T-helper 2 cell treated with Interferon-gamma antibody and Interleukin-4, amounts not matched to agents 5 μg/mL and 100 μg/mL, for 36 hours (primary cell): ENCODE measurements around the gene GGT5.
"Not testable (repeated sequence)": the region's sequence is repeated elsewhere in the genome, so short reads cannot be mapped to it uniquely, and the experiment has no call there.

Experiments used
- DNase-seq: peaks from one replicate; pipeline ENCODE4 v3.0.0; 2021; ENCODE audit warnings: low spot score
- H3K27ac Mint-ChIP-seq: one replicate; pipeline ENCODE4 v1.8.0; 2021; ENCODE audit warnings: mild to moderate bottlenecking, mixed read lengths
- H3K27me3 Mint-ChIP-seq: one replicate; pipeline ENCODE4 v1.8.0; 2021; ENCODE audit warnings: low read depth, mixed read lengths
- H3K36me3 Mint-ChIP-seq: one replicate; pipeline ENCODE4 v1.8.0; 2021; ENCODE audit warnings: low read depth, mixed read lengths
- H3K4me1 Mint-ChIP-seq: one replicate; pipeline ENCODE4 v1.8.0; 2021; ENCODE audit warnings: low read depth, mixed read lengths
- H3K4me3 Mint-ChIP-seq: one replicate; pipeline ENCODE4 v1.8.0; 2022; ENCODE audit warnings: mild to moderate bottlenecking, moderate library complexity, mixed read lengths
- H3K9me3 Mint-ChIP-seq: one replicate; pipeline ENCODE4 v1.8.0; 2021; ENCODE audit warnings: mixed read lengths

Gene GGT5

DNA sequence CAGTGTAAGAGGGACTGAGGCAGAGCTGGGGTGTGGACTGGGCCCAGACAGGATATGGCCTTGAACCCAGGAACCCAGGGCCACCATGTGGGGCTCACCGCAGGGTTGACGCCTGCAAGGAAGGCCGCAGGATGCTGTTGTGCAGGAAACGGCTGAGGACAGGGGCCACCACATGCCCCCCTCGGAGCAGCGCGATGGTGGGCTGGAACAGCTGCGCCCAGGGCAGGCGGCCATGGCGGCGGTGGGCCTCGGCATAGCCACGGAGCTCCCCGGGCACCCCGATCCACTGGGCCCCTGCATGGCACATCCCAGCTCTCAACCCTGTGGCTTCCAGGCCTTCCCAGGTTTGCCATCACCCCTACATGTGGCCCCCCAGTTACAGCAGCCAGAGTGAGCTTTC is 12.2 kb downstream of the GGT5 start:
- H3K27me3 Mint-ChIP-seq = no peaks in the 10 kb centered on the region
- H3K36me3 Mint-ChIP-seq = no peaks in the 10 kb centered on the region
- H3K9me3 Mint-ChIP-seq = no peaks in the 10 kb centered on the region
- peaks cover 9% of the 10 kb centered on the region for H3K4me1 Mint-ChIP-seq
- no peak for DNase-seq
- H3K4me3 Mint-ChIP-seq = no peak overlapping the region
- H3K27ac Mint-ChIP-seq = no peak overlapping the region

DNA sequence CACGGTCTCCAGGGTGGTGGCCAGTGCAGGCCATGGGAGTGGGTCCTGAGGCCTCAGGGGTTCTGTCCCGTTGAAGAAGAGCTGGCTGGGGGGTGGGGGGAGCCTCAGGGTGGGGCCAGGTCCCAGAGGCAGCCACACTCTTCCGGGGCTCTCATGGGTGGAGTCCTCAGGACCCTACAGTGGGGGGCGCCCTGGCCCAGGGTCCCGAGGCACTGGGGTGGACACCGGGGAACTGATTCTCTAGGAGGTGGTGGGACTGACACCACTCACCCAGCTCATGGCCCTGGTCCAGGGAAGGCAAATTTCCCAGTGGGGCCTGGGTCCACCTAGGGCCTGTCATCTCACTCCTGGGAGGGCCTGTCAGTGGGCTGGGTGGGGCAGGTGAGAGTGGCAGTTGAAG is 12.8 kb downstream of the GGT5 start:
- DNase-seq = no peak
- H3K27ac Mint-ChIP-seq = no peak overlapping the region
- H3K4me1 Mint-ChIP-seq = peaks cover 8% of the 10 kb centered on the region
- no peaks in the 10 kb centered on the region for H3K9me3 Mint-ChIP-seq
- H3K4me3 Mint-ChIP-seq = no peak overlapping the region
- H3K36me3 Mint-ChIP-seq = no peaks in the 10 kb centered on the region
- no peaks in the 10 kb centered on the region for H3K27me3 Mint-ChIP-seq

DNA sequence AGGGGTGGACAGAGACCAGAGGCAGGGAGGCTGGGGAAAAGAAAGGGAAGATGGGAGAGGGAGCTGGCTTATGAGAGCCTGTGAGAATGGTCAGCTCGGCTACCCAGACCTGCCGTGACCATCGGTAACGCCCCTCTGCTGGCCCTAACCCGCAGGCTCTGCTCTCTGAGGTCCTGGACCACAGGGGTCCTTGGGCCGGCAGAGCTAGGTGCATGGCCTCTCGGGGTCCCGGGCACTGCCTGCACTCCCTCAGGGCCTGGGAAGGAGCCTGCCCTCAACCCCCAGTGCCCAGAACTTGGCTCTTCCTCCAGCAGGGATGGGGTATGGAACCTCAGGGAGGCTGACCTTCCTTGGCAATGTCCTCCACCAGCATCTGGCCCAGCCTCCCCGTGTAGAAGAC is 13.2 kb downstream of the GGT5 start:
- Mint-ChIP-seq H3K9me3 (no peaks in the 10 kb centered on the region), H3K27ac (peak overlapping the region; percentile 38), H3K4me1 (peaks cover 8% of the 10 kb centered on the region), H3K36me3 (no peaks in the 10 kb centered on the region), H3K4me3 (no peak overlapping the region), H3K27me3 (no peaks in the 10 kb centered on the region)
- no peak for DNase-seq

DNA sequence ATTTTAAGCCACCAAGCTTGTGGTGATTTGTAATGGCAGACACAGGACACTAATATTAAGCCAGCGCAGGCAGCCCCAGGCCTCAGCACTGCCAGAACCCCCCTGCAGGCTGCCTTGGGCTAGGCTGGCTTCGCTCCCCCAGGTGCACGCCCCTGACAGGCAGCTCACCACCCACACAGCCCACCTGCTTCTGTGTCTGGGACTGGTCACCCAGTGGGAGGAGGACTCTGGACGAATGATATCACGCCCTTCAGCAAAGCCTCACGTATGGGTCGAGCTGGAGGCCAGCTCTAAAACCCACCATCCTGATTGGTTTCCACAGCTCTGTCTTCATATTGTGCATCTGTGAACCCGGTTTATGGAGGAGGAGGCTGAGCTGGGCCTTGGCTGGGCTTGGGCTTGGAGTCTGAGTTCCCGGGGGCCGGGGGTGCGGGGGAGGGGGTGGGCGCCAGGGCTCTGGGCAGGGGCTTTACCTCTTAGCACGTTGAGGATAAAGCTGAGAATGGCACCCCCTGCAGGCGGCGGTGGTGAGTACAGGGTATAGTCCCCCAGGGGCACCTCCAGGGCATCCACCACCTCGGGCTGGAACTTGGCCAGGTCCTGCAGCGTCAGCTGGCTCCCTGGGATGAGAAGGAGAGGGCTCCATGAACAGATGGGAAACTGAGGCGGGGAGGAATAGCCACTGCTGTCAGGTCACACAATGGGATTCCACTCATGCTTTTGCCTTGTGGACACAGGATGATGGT is 13.8 kb downstream of the GGT5 start:
- Mint-ChIP-seq H3K9me3 (no peaks in the 10 kb centered on the region), H3K36me3 (no peaks in the 10 kb centered on the region), H3K4me3 (no peak overlapping the region), H3K27ac (peak overlapping the region; percentile 38), H3K4me1 (peaks cover 8% of the 10 kb centered on the region), H3K27me3 (no peaks in the 10 kb centered on the region)
- peak; percentile 42 for DNase-seq

DNA sequence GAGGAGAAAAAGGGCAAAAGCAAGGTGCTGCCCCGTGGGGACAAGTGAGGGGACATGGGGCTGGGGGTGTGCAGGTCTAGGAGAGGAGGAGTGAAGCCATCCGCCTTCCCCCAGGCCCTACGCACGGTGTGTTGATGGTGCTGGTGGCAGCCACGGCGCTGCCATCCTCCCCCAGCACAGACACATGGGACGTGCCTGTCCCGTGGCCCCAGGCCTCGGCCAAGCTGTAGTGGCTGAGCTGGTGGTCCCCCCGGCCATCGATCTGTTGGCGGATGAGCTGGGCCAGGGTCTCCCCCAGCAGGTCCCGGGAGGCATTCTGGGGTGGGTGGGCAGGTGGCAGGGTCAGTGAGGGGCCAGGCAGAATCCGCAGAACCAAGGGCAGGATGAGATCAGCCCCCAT is 18.9 kb downstream of the GGT5 start:
- DNase-seq = no peak
- H3K27me3 Mint-ChIP-seq = no peaks in the 10 kb centered on the region
- peaks cover 2% of the 10 kb centered on the region for H3K36me3 Mint-ChIP-seq
- H3K9me3 Mint-ChIP-seq = peaks cover 6% of the 10 kb centered on the region
- H3K27ac Mint-ChIP-seq = no peak overlapping the region
- no peak overlapping the region for H3K4me3 Mint-ChIP-seq
- peaks cover 4% of the 10 kb centered on the region for H3K4me1 Mint-ChIP-seq

DNA sequence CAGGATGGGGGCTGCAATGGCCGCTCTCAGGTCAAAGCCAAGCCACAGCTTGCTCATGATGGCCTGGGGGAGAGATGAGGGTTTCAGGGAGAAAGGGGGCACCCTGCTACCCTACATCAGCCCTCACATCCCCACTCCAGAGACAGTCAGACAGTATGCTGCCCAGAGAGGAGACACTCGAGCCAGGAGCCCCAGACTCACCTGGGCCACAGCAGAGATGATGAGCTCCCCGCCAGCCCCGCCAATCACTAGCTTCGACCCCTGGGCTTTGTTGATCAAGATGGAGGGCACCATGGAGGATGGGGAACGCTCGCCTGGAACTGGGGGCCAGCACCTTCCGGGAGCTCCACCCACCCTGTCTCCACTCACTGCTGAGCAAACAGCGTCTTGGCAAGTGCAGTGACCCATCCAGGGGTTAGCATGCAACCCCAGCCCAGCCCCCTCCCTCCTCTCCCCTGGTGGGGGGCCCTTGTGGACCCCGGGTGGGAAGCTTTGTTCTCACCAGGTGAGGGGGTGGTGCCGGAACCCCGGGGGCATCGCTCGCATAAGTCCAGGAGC is 19.8 kb downstream of the GGT5 start:
- Mint-ChIP-seq H3K27ac (no peak overlapping the region), H3K4me1 (peaks cover 2% of the 10 kb centered on the region), H3K4me3 (no peak overlapping the region), H3K9me3 (peaks cover 6% of the 10 kb centered on the region), H3K36me3 (peaks cover 2% of the 10 kb centered on the region), H3K27me3 (no peaks in the 10 kb centered on the region)
- DNase-seq = no peak

DNA sequence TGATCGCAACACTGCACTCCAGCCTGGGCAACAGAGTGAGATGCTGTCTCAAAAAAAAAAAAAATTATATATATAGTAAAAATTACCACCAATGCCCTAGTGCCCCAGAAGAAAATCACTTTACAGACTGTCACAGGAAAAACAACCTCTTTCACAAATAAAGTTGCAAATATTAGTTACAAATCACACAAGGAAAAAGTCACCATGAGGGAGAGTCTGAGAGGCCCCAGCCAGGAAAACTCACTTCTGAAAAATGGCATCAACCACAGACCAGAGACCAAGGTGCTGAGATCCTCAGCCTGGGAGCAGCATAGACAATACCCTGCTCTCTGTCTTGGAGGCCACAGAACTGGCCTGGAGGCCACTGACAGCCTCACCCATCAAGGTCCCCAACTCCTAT is 20.4 kb downstream of the GGT5 start:
- DNase-seq = no peak
- no peaks in the 10 kb centered on the region for H3K27me3 Mint-ChIP-seq

DNA sequence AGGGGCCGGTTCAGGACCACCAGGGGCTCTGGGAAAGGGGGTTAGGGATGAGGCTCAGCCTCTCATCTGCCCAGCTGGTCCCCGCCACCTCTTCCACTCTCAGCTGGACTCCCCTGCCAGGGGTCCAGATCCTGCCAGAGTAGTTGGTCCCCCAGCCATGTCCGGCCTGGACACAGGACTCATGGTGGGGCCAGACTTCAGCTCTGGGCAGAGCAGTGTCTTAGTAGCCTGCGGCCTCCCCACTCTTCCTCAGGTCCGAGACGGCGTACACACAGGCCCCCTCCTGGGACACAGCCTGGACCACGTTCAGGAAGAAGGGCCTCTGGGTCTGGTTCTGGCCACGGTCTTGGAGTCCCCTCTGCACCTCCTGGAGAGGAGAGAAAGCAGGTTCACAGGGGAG is 25.1 kb downstream of the GGT5 start:
- Mint-ChIP-seq H3K4me3 (no peak overlapping the region), H3K27ac (no peak overlapping the region), H3K27me3 (no peaks in the 10 kb centered on the region), H3K4me1 (no peaks in the 10 kb centered on the region), H3K36me3 (peaks cover 2% of the 10 kb centered on the region), H3K9me3 (peaks cover 6% of the 10 kb centered on the region)
- DNase-seq = no peak

More for the DNA sequence above, 20.4 kb downstream of the GGT5 start:
- Mint-ChIP-seq H3K9me3 (peaks cover 6% of the 10 kb centered on the region), H3K4me3 (no peak overlapping the region), H3K36me3 (peaks cover 2% of the 10 kb centered on the region), H3K27ac (no peak overlapping the region), H3K4me1 (peaks cover 2% of the 10 kb centered on the region)

DNA sequence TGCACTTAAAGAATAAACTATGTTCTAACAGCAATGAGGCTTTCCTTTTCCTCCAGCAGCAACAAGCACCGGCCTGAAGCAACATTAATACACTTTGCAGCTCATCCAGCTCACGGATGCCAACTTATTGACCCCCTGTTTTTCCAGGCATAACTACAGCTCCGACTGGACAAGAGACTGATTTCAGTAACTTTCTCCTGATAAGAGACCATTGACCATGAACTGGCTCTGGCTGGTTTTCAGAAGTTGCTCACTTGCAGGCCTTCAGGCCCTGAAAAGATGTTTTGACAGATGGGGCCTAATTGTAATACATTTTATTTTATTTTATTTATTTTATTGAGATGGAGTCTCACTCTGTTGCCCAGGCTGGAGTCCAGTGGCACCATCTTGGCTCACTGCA is 27.5 kb downstream of the GGT5 start:
- no peaks in the 10 kb centered on the region for H3K36me3 Mint-ChIP-seq
- no peak for DNase-seq

DNA sequence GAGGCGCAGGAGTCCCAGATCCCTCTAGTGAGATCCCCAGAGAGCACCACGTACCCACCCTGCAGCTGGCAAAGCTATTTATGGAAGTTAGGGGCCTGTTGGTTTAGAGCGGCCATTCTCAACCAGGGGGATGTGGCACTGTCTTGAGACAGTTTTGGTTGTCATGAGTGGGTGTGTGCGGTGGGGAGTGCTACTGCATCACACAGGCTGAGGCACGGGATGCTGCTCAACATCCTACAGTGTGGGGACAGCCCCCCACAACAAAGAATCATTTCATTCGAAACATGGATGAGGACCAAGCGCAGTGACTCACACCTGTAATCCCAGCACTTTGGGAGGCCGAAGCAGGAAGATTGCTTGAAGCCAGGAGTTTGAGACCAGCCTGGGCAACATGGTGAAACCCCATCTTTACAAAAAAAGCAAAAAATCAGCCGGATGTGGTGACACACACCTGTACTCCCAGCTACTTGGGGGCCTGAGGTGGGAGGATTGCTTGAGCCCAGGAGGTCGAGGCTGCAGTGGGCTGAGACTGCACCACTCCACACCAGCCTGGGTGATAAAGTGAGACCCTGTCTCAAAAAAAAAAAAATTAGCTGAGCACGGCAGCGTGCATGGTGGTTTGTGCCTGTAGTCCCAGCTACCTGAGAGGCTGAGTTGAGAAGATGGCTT is 28.2 kb downstream of the GGT5 start:
- H3K9me3 Mint-ChIP-seq = no peaks in the 10 kb centered on the region
- no peak overlapping the region for H3K4me3 Mint-ChIP-seq
- no peak for DNase-seq
- peaks cover 2% of the 10 kb centered on the region for H3K27me3 Mint-ChIP-seq
- H3K36me3 Mint-ChIP-seq = no peaks in the 10 kb centered on the region
- H3K4me1 Mint-ChIP-seq = peaks cover 3% of the 10 kb centered on the region
- no peak overlapping the region for H3K27ac Mint-ChIP-seq

More for the DNA sequence above, 27.5 kb downstream of the GGT5 start:
- H3K9me3 Mint-ChIP-seq = no peaks in the 10 kb centered on the region
- H3K27me3 Mint-ChIP-seq = no peaks in the 10 kb centered on the region
- H3K4me1 Mint-ChIP-seq = peaks cover 3% of the 10 kb centered on the region
- H3K27ac Mint-ChIP-seq = no peak overlapping the region
- H3K4me3 Mint-ChIP-seq = no peak overlapping the region

DNA sequence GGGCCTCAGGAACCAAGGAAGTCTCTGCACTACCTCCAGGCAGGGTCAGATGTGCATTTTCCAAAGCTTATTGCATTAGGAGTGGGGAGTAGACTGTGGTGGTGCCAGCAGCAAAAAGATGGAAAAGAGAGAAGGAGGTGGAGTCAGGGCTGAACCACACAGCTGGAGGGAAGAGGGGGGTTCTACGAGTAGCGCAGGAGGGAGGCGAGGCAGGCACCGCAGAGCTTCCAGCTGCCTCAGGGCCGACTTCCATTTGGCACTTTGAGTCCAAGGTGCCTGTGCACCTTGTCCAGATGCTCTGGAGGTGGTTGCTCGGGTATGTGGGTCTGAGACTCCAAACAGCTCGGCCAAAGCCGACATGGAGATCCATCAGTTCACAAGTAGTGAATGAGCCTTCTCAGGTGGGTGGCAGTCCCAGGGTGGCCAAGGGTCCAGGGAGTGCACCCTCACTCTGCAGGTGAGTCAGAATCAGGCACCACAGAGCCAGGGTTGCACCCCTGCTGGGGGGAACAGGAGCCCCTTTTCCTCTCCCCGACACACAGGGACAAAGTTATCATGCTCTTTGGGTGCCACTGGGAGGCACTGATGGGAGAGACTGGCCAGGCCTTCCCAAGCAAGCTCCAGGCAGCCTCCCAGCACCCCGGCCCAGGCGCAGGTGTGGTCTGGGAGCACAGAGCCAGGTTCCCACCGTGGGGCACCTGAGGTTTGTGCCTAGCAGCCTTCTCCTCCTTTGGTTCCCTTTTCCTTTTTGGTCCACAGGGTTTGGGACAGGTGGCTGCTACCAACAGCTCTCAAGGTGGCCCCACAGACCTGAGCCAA is 30.2 kb downstream of the GGT5 start:
- peaks cover 4% of the 10 kb centered on the region for H3K4me1 Mint-ChIP-seq
- H3K4me3 Mint-ChIP-seq = no peak overlapping the region
- H3K9me3 Mint-ChIP-seq = no peaks in the 10 kb centered on the region
- H3K27me3 Mint-ChIP-seq = peaks cover 2% of the 10 kb centered on the region
- H3K36me3 Mint-ChIP-seq = no peaks in the 10 kb centered on the region
- H3K27ac Mint-ChIP-seq = no peak overlapping the region
- no peak for DNase-seq

DNA sequence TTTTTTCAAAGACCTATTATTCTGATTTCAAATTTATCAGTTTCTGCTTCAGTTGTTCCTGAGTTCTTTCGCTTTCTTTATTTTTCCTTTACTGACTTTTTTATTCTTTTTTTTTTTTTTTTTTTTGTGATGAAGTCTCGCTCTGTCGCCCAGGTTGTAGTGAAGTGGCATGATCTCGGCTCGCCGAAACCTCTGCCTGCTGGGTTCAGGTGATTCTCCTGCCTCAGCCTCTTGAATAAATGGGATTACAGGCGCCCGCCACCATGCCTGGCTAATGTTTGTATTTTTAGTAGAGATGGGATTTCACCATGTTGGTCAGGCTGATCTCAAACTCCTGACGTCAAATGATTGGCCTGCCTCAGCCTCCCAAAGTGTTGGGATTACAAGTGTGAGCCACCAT is 31.8 kb downstream of the GGT5 start:
- peaks cover 10% of the 10 kb centered on the region for H3K4me1 Mint-ChIP-seq
- not testable (repeated sequence) for H3K9me3 Mint-ChIP-seq, DNase-seq, H3K27ac Mint-ChIP-seq, H3K36me3 Mint-ChIP-seq, H3K27me3 Mint-ChIP-seq, H3K4me3 Mint-ChIP-seq

DNA sequence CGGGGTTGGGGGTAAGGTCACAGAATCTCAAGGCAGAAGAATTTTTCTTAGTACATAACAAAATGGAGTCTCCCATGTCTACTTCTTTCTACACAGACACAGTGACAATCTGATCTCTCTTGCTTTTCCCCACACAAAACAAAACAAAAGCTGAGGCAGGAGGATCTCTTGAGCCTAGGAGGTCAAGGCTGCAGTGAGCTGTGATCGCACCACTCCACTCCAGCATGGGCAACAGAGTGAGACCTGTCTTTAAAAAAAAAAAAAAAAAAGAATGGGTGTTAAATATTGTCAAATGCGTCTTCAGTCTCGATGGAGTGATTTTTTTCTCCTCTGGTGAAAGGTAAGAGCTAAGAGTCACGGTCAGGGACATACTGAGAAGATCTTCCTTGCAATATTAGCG is 33.2 kb downstream of the GGT5 start:
- H3K27me3 Mint-ChIP-seq, H3K9me3 Mint-ChIP-seq, H3K36me3 Mint-ChIP-seq, H3K27ac Mint-ChIP-seq, DNase-seq, H3K4me3 Mint-ChIP-seq: not testable (repeated sequence)
- H3K4me1 Mint-ChIP-seq = peaks cover 24% of the 10 kb centered on the region

DNA sequence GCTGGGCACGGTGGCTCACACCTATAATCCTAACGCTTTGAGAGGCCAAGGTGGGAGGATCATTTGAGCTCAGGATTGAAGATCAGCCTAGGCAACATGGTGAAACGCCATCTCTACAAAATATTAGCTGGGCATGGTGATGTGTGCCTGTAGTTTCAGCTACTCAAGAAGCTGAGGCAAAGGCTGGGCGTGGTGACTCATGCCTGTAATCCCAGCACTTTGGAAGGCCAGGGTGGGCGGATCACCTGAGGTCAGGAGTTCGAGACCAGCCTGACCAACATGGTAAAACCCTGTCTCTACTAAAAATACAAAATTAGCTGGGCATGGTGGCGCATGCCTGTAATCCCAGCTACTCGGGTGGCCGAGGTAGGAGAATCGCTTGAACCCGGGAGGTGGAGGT is 34.5 kb downstream of the GGT5 start:
- H3K4me1 Mint-ChIP-seq = peaks cover 31% of the 10 kb centered on the region
- DNase-seq, H3K27me3 Mint-ChIP-seq: not testable (repeated sequence)

More for the DNA sequence above, 34.5 kb downstream of the GGT5 start:
- not testable (repeated sequence) for H3K27ac Mint-ChIP-seq, H3K4me3 Mint-ChIP-seq, H3K9me3 Mint-ChIP-seq, H3K36me3 Mint-ChIP-seq
